Stomach (tissue), 4 donors: ENCODE data around the gene CEP57.
A peak's percentile ranks its signal among the peaks of the same experiment; 100 is the strongest.

ENCODE experiments used
- POLR2A ChIP-seq, 4 donors: fragments of 450-650 bp; IDR thresholded peaks; one replicate each; pipeline ENCODE4 v1.6.1; 2016; ENCODE audit warnings: antibody characterized with exemption in 4 of 4, control low read depth in 2 of 4, mild to moderate bottlenecking in 1 of 4, moderate library complexity in 1 of 4
- TF ChIP-seq, protein P1 (sequence below), 7 experiments: fragments of 450-650 bp in 4 of 7; fragments of 200-600 bp in 3 of 7; sonication (generic) in 3 of 7; IDR thresholded peaks; one replicate each; pipeline ENCODE4 v1.5.1; 2016 to 2019; ENCODE audit warnings: antibody characterized with exemption in 7 of 7, control low read depth in 2 of 7, mild to moderate bottlenecking in 1 of 7

DNA sequence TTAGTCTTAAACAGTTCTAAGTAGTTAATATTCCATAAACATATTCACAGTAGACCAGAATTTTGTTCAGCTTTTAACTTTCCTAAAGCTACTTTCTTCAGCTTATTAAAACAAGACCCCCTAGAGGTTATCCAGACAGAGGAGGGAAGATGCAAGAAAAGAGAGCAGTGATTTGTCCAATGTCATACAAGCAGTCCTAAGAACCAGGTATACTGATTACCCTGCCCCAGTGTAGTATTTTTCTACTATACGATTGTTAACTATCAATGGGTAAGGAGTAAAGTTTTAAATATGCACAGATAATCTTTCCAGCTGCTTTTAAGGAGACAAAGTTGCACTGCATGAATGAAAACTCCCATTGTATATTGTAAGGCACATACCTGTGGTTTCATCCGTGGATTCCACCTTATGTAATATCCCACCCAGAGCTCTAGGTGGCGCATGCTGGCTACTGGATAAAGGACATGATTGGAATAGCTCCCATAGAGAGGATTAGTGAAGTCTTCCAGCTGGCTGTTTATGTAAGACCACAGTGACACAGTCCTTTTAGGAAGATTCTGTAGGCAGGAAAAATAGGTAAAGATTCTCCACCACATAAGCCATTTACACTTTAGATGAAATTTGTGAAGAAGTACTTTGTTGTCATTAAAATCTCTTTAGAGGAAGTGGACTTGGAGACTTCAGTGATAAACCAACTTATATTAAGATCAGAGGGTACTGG, 45.6 kb downstream of the CEP57 start:
- no peak for TF ChIP-seq POLR2A (IDR thresholded peaks at IDR 0.05)
- TF ChIP-seq, protein P1, sequence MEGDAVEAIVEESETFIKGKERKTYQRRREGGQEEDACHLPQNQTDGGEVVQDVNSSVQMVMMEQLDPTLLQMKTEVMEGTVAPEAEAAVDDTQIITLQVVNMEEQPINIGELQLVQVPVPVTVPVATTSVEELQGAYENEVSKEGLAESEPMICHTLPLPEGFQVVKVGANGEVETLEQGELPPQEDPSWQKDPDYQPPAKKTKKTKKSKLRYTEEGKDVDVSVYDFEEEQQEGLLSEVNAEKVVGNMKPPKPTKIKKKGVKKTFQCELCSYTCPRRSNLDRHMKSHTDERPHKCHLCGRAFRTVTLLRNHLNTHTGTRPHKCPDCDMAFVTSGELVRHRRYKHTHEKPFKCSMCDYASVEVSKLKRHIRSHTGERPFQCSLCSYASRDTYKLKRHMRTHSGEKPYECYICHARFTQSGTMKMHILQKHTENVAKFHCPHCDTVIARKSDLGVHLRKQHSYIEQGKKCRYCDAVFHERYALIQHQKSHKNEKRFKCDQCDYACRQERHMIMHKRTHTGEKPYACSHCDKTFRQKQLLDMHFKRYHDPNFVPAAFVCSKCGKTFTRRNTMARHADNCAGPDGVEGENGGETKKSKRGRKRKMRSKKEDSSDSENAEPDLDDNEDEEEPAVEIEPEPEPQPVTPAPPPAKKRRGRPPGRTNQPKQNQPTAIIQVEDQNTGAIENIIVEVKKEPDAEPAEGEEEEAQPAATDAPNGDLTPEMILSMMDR (IDR thresholded peaks at IDR 0.05), result peak in 5 of 7 experiments; percentile 52 to 90 (median 81)
